MV-4-11 (cell line): ENCODE measurements around the gene VAX1.
"Not testable (repeated sequence)": the region's sequence is repeated elsewhere in the genome, so short reads cannot be mapped to it uniquely, and the experiment has no call there.

Experiments used
- DNase-seq: peaks from one replicate; lab custom pipeline; 2025; lab: John Stamatoyannopoulos, UW

Gene VAX1, protein sequence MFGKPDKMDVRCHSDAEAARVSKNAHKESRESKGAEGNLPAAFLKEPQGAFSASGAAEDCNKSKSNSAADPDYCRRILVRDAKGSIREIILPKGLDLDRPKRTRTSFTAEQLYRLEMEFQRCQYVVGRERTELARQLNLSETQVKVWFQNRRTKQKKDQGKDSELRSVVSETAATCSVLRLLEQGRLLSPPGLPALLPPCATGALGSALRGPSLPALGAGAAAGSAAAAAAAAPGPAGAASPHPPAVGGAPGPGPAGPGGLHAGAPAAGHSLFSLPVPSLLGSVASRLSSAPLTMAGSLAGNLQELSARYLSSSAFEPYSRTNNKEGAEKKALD

DNA sequence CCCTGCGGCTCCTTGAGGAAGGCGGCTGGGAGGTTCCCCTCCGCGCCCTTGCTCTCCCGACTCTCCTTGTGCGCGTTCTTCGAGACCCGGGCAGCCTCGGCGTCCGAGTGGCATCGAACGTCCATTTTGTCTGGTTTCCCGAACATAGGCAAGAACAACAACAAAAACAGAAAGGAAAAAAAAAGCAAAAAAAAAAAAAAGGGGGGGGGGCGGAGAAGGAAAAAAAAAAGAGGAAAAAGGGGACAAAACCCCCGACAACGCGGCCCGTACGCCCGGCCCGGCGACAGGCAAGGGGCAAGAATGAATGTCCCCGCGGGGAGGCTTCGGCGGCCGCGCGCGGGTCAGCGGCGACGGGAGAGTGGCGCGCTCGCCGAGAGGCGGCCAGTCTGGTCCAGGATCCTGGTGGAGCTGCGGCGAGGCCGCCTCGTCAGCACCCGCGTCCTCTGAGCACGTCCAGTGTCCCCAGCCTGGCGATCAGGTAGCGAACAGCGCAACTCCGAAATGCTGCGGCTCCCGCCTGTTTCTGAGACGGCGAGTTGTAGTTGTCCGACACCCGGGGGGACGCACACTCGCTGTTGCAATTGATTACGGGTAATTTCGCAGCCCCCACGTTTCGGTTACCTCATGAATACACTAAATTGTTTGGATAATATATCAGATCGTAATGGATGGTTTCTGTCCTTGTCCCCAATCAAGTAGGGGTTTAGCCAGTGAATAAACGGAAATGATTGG is at the start of gene VAX1:
TSS of gene VAX1 (minus strand) at position 360 of the 732 bp plus-strand sequence. CDS start at position 146, 214 bp downstream.
- DNase-seq: no peak

DNA sequence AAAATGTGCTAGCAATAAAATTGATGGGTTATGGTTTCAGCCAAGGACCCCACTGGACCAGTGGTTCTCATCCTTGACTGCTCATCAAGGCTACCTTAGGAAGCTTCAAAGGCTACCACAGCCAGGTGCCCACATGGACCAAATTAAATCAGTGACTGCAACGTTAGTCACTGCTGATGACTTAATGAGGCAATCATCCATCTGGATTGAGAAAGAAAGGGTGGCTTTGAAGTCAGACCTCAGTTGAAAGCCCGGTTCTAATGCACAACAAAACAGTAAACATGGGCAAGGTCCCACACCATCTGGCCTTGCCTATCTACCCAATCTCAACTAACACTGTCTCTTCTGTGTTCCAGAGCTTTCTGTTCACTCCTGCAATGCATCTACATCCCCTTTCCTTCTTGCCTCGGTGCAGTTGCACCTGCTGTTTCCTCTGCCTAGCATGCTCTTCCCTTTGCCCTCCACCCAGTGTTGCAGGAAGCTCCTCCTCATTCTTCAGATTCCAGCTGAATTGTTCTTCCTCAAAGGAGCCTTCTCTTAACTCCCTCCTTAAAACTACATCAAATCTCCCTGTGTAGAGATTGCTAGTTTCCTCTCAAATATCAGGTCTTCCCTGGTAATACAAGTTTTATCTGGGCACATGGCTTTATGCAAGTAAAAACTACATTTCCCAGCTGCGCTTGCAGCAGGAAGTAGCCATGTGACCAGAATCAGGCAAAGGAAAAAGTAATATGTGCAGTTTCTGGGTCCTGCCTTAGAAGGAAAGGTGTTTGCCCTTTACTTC is 49.0 kb upstream of the VAX1 start:
- DNase-seq: peak; percentile 23

DNA sequence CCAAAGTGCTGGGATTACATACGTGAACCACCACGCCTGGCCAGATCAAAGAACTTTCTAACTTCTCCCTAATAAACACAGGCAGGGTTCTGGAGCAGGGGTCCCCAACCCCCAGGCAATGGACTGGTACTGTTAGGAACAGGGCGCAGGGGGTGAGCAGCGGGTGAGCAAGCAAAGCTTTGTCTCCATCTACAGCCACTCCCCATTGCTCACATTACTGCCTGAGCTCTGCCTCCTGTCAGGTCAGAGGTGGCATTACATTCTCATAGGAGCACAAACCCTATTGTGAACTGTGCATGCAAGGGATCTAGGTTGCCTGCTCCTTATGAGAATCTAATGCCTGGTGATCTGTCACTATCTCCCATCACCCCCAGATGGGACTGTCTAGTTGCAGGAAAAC is 47.7 kb upstream of the VAX1 start:
- DNase-seq: not testable (repeated sequence)

DNA sequence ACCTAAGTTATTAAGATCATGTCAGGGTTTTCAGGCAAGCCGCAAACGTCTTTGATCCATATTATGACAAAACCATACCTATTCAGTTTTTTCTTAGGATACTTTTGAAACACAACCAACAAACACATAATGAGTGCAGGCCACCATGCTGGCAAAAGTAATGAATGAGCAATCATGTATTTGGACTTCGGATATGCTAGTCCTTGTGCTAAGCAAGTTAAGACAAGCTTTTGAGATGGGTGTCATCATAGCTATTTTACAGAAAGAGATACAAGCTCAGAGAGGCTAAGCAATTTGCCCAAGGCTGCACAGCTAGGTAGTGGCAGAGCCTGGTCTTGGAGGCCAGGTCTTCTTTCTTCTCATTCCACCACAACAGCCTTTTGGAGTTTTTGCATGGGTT is 46.8 kb upstream of the VAX1 start:
- DNase-seq: no peak

DNA sequence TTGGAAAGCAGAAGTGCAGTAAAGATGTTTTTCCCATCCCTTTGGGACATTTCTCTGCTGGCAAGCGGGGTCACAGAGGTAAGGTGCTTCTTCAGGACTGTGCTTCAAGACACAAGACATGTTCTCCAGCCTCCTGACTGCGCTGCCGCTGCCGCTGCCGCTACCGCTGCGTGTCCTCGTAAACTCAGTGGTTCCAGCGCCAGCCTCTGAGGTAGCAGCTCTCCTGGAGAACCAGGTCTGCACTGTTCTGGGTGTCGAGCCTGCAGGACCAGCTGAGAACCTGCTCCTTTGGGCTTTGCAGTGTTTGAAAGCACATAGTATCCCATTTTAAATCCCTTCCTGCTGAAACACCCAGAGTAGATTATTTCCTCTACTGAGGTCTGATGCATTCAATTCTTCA is 46.2 kb upstream of the VAX1 start:
- DNase-seq: no peak

DNA sequence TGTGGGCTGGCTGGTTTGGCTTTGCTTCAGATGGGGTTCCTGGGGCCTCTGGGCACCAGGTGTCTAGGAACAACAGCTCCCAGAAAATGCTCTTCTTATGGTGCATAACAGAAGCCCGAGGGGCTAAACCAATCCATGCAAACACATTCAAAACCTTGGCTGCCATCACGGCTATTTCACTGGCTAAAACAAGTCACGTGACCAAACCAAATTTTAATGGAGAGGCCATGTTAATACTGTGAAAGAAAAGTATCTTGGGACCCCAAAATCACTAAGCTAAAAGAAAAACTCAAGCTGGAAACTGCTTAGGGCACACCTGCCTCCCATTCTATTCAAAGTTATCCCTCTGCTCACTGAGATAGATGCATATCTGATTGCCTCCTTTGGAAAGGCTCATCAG is 40.1 kb upstream of the VAX1 start:
- DNase-seq: no peak

DNA sequence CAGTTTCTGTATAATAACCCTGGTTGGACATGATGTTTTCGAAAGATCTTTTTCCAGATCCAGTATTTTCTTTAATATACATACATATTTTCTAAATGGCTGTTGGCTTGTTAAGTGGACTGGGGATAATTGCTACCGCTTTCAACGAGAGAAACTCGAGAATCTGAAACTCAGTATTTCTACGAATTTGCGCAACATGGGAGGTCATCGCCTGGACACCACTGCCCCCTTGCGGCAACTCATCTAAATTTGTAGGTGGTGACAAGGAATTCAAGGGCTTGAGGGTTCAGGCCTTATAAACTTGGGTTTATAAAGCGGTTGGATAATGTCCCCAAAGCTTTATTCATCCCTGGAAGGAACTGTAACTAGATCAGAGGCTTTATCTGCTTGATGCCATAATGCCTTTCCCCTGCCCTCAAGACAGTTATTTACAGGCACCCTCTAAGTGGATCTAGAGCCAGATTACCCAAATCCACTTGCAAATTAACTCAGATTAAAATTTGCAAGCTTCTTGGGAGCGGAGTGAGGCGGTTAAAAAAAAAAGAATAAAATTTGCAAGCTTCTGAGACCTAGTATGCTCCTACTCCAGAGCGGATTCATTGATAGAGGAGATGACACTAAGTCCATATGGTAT is 37.9 kb upstream of the VAX1 start:
- DNase-seq: peak; percentile 79

DNA sequence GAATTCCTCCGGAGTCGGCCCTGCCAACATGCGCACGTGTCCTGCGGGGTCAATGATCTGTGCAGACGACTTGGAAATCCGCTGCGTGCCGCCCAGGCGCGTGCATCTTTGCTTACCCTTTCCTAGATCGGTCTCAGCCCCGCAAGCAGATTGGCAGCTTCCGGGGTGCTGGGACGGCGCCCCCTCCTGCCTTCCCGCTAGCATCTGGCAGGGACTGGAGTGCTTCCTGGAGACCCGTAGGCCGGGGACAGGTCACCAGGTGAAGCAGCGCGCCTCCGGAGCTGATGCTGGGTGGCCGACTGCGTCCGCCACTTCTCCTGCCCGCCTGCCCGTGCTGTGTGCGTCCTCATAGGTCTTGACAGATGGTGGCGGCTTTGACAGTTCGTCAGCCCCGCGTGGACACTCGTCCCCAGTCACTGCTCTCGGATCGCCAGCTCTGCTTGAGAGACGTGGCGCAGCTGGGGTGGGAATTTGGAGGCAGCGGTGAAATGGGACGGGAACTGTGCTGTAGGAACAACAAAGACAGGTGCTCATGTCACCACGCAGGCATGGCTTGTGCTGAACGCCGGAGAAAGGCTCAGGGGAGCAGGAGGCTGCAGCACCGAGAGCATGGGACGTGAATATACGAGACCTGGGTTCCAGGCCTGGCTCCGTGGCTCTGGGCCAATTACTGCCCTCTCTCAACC is 37.3 kb upstream of the VAX1 start:
- DNase-seq: no peak

GRCh38 chr10:117174439-117175214 is 36.6 kb upstream of the VAX1 start:
- peak; percentile 75 for DNase-seq

GRCh38 chr10:117170244-117170643 is 32.2 kb upstream of the VAX1 start:
- DNase-seq: no peak

GRCh38 chr10:117169480-117169879 is 31.4 kb upstream of the VAX1 start:
- no peak for DNase-seq

GRCh38 chr10:117168729-117169128 is 30.7 kb upstream of the VAX1 start:
- DNase-seq: no peak

DNA sequence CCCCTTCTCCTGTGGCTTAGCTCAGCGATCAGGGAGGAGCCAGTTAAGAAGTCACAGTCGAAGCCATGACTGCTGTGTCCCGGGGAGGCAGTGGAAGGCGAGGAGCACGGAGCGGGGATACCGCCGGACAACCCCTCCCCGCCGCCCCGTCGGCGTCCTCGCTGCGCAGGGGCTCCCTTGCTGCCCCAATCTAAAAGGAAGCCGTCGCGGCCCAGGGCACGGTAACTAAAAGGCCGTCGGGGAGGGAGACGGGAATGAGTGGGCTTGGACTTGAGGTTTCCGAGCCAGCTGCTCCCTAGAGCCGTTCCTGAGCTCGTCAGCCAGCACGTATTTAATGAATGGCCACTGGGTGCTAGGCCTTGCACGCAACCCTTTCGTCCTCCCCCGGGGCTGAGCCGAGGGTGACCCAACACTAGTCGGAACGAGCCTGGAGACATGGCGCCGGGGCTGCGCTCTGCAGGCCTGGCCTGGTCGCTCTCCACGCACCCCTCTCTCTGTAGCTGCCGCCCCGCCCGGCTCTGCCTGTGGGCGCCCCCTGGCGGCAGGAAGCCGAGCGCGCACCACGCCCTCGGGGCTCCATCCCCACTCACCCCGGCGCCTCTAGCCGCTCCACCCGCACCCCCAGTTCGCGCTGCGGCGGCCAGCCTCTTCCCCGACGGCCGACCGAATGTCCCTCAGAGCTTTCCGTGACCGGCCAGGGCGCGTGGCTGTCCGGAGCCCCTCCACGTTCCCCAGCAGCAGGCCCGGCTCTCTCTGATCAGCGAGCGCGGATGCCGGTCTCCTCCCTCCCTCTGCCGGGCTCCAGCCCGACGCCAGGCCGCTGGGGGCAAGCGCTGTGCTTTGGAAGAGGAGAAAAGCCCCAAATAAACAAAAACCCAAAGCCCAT is 30.0 kb upstream of the VAX1 start:
- DNase-seq: peak; percentile 20

DNA sequence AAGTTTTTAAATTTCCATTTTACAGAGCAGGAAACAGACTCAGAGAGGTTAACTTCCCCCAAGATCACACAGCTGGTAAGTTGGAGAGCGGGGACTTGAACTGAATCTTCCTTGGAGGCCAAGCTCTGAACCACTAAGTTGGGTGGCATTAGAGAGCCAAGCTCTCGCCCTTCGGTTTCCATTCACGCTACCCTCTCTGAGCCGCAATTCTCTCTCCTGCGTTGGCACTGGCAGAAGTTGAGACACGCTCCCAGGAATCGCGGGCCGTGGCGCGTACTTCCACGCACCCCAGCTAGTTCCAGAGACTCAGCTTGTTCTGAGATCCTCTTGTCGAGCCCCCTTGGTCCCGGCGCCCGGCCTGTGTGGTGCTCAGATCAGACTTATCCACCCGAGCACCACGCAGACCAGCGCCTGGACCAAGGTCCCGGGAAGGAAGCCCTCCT is 29.3 kb upstream of the VAX1 start:
- no peak for DNase-seq

- no peak for DNase-seq
Observed at GRCh38 chr10:117166418-117167345, 28.6 kb upstream of the VAX1 start.

DNA sequence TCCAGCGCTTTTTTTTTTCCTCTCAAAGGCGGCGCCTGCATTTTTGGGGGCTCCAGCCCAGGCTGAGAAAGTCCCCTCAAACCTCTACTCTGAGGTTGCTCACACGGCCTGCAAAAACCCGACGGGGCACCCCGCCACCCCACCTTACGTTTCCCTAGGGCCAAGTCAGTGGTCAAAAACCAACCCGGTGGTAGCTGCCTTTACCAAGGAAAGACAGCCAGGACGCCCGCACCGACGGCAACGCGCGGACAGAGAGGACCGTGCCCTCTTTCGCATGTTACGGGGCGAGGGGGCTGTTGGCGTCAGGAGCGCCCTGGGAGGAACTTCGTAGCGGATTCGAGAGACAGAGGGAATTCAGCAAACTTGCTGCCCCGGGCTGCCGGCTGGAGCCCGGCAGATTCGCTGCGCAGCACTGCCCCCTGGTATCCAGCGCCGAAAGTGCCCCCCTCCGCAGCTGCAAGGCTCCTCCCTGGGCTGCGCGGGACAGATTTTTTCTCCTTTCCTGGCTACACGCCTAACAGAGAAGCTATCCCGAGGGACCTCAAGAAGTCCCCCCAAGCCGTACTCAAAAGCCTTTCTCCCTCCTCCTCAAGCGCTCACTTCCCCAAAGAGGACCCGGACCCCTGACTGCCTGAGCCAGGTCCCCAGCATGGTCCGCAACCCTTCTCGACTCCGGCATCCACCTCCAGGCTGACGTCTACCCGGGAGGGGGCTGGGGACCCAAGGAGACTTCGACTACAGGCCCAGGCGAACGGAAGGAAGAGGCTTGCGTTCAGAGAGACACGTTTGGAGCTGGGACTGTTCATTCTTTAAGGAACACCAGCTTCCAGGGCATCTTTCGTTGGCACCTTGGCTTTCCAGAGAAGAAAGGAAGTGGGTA is 27.7 kb upstream of the VAX1 start:
- no peak for DNase-seq
